ENCODE measurements around the gene ACSL1. TPM values are rescaled to one million over a fixed set of nuclear protein-coding genes. Genes with fewer than 3 reads are reported as not detected.

Gene ACSL1
- total and polyA plus RNA-seq, 9 donors, result 32.8 to 51.9 (median 40.7) TPM

DNA sequence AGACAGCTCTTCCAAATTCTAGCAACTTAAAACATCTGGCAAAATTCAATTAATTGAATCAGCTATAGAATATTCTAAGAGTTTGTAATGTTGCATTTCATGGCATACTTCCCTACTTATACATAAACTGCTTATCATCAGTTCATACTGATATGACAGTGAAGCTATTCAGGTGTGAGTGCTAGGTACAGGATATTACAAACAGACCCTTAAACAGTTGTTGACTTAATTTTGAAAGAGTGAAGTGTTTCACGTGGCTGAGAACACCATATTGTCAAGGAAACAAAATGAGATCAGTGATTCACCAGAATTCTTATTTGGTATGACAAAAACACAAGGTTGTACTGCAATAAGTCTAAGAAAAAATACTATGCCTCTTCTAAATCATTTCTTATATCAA lies 119.3 kb downstream of the ACSL1 start:
- Histone ChIP-seq H3K36me3 (ENCODE audit: control insufficient read depth, insufficient read depth, low read length) (peaks cover 21% of the 10 kb centered on the region), H3K9me3 (replicated peaks; ENCODE audit: control insufficient read depth, low read depth, low read length) (no peaks in the 10 kb centered on the region), H3K27me3 (ENCODE audit: control insufficient read depth, insufficient read depth, low read length) (no peaks in the 10 kb centered on the region), H3K27ac (ENCODE audit: low read length) (no peak overlapping the region), H3K4me3 (ENCODE audit: low read length) (no peak overlapping the region), H3K4me1 (ENCODE audit: control insufficient read depth, insufficient read depth, low read length) (no peaks in the 10 kb centered on the region)
- no peak for DNase-seq
- WGBS (ENCODE audit: insufficient coverage), result no CpG with 5 or more reads among the region's 1 CpG

- peaks cover 20% of the 10 kb centered on the region for H3K36me3 ChIP-seq (ENCODE audit: control insufficient read depth, insufficient read depth, low read length)
- H3K27ac ChIP-seq (ENCODE audit: low read length), result no peak overlapping the region
- whole genome bisulfite sequencing (ENCODE audit: insufficient coverage), result 91% methylated on average over 3 of the region's 5 CpGs
- H3K9me3 ChIP-seq (replicated peaks; ENCODE audit: control insufficient read depth, low read depth, low read length), result no peaks in the 10 kb centered on the region
- DNase-seq, result no peak
- no peaks in the 10 kb centered on the region for H3K27me3 ChIP-seq (ENCODE audit: control insufficient read depth, insufficient read depth, low read length)
- no peak overlapping the region for H3K4me3 ChIP-seq (ENCODE audit: low read length)
- no peaks in the 10 kb centered on the region for H3K4me1 ChIP-seq (ENCODE audit: control insufficient read depth, insufficient read depth, low read length)
These were observed 120.1 kb downstream of the ACSL1 start for GRCh38 chr4:184705692-184706091.

Other genes with a start within 250 kb of the ACSL1 start
- 40.7 TPM for gene CASP3, start 176.5 kb downstream of the ACSL1 start, total RNA-seq
- 10 to 100 TPM; 35.6 to 49.1 (median 41.6) TPM for gene CASP3, start 176.5 kb downstream of the ACSL1 start, polyA plus RNA-seq (ENCODE audit: insufficient read depth in 1 of 8, insufficient read length in 8 of 8, low replicate concordance in 1 of 8)
- gene PRIMPOL, start 176.2 kb downstream of the ACSL1 start, total RNA-seq, result 29.3 TPM
- 10 to 100 TPM; 22.9 to 32.6 (median 25.2) TPM for gene PRIMPOL, start 176.2 kb downstream of the ACSL1 start, polyA plus RNA-seq (ENCODE audit: insufficient read depth in 1 of 8, insufficient read length in 8 of 8, low replicate concordance in 1 of 8)
- gene CENPU, start 91.9 kb downstream of the ACSL1 start, total RNA-seq, result 21.7 TPM
- 10 to 100 TPM; 19.0 to 32.3 (median 21.5) TPM for gene CENPU, start 91.9 kb downstream of the ACSL1 start, polyA plus RNA-seq (ENCODE audit: insufficient read depth in 1 of 8, insufficient read length in 8 of 8, low replicate concordance in 1 of 8)
- not detected for gene HELT, start 192.5 kb upstream of the ACSL1 start, total RNA-seq
- gene HELT, start 192.5 kb upstream of the ACSL1 start, polyA plus RNA-seq (ENCODE audit: insufficient read depth in 1 of 8, insufficient read length in 8 of 8, low replicate concordance in 1 of 8), result not detected

Measured in muscle of leg (tissue), 11 donors.